ENCODE data around the gene ZGPAT.

DNA sequence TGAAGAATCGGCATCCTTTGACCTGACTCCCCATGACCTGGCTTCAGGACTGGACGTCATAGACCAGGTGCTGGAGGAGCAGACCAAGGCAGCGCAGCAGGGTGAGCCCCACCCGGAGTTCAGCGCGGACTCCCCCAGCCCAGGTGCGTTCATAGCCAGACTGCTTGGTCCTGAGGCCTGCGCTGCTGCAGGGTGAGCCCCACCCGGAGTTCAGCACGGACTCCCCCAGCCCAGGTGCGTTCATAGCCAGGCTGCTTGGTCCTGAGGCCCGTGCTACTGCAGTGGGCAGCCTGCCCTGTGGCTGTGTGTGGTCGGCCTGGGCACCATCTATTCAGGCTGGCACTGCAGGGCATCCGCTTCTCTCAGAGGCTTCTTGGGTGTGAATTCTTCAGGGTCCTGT is 33.9 kb upstream of the ZGPAT start:
- TF ChIP-seq, protein P1, sequence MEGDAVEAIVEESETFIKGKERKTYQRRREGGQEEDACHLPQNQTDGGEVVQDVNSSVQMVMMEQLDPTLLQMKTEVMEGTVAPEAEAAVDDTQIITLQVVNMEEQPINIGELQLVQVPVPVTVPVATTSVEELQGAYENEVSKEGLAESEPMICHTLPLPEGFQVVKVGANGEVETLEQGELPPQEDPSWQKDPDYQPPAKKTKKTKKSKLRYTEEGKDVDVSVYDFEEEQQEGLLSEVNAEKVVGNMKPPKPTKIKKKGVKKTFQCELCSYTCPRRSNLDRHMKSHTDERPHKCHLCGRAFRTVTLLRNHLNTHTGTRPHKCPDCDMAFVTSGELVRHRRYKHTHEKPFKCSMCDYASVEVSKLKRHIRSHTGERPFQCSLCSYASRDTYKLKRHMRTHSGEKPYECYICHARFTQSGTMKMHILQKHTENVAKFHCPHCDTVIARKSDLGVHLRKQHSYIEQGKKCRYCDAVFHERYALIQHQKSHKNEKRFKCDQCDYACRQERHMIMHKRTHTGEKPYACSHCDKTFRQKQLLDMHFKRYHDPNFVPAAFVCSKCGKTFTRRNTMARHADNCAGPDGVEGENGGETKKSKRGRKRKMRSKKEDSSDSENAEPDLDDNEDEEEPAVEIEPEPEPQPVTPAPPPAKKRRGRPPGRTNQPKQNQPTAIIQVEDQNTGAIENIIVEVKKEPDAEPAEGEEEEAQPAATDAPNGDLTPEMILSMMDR (IDR thresholded peaks at IDR 0.05) = no peak
- TF ChIP-seq POLR2A (IDR thresholded peaks at IDR 0.05) (no peak), EP300 (IDR thresholded peaks at IDR 0.05) (no peak)
